ENCODE data around the gene PHTF1. TPM values are rescaled to one million over a fixed set of nuclear protein-coding genes. Genes with fewer than 3 reads are reported as not detected.
"Not testable (repeated sequence)": the region's sequence is repeated elsewhere in the genome, so short reads cannot be mapped to it uniquely, and the experiment has no call there.

Gene PHTF1
- polyA plus RNA-seq, 4 donors, result 23.3 to 24.8 (median 23.9) TPM

- DNase-seq (ENCODE audit: low read depth in 4 of 4, low spot score in 3 of 4), result no peak
Observed at GRCh38 chr1:113742515-113742914, 16.8 kb downstream of the PHTF1 start.

- no peak for DNase-seq (ENCODE audit: low read depth in 4 of 4, low spot score in 3 of 4)
Observed at GRCh38 chr1:113734357-113735055, 24.8 kb downstream of the PHTF1 start.

GRCh38 chr1:113732802-113733201 lies 26.5 kb downstream of the PHTF1 start:
- no peak for DNase-seq (ENCODE audit: low read depth in 4 of 4, low spot score in 3 of 4)

- no peak for DNase-seq (ENCODE audit: low read depth in 4 of 4, low spot score in 3 of 4)
Observed at GRCh38 chr1:113721010-113721409, 38.3 kb downstream of the PHTF1 start.

GRCh38 chr1:113718621-113719020 lies 40.7 kb downstream of the PHTF1 start:
- DNase-seq (ENCODE audit: low read depth in 4 of 4, low spot score in 3 of 4), result not testable (repeated sequence)

GRCh38 chr1:113717506-113717905 lies 41.8 kb downstream of the PHTF1 start:
- DNase-seq (ENCODE audit: low read depth in 4 of 4, low spot score in 3 of 4), result not testable (repeated sequence)

- no peak for DNase-seq (ENCODE audit: low read depth in 4 of 4, low spot score in 3 of 4)
Observed at GRCh38 chr1:113714606-113715269, 44.5 kb downstream of the PHTF1 start.

- DNase-seq (ENCODE audit: low read depth in 4 of 4, low spot score in 3 of 4), result no peak
Observed at GRCh38 chr1:113701429-113701828, 57.9 kb downstream of the PHTF1 start.

- no peak for DNase-seq (ENCODE audit: low read depth in 4 of 4, low spot score in 3 of 4)
Observed at GRCh38 chr1:113694910-113695309, 64.4 kb downstream of the PHTF1 start.

GRCh38 chr1:113692824-113693431 lies 66.4 kb downstream of the PHTF1 start:
- no peak for DNase-seq (ENCODE audit: low read depth in 4 of 4, low spot score in 3 of 4)

- no peak for DNase-seq (ENCODE audit: low read depth in 4 of 4, low spot score in 3 of 4)
Observed at GRCh38 chr1:113692342-113692741, 66.9 kb downstream of the PHTF1 start.

GRCh38 chr1:113691184-113691583 lies 68.1 kb downstream of the PHTF1 start:
- DNase-seq (ENCODE audit: low read depth in 4 of 4, low spot score in 3 of 4), result no peak

- DNase-seq (ENCODE audit: low read depth in 4 of 4, low spot score in 3 of 4), result no peak
Observed at GRCh38 chr1:113686891-113687618, 72.2 kb downstream of the PHTF1 start.

- no peak for DNase-seq (ENCODE audit: low read depth in 4 of 4, low spot score in 3 of 4)
Observed at GRCh38 chr1:113684153-113684541, 75.1 kb downstream of the PHTF1 start.

- no peak for DNase-seq (ENCODE audit: low read depth in 4 of 4, low spot score in 3 of 4)
Observed at GRCh38 chr1:113683384-113684152, 75.7 kb downstream of the PHTF1 start.

GRCh38 chr1:113681596-113682337 lies 77.5 kb downstream of the PHTF1 start:
- DNase-seq (ENCODE audit: low read depth in 4 of 4, low spot score in 3 of 4), result no peak

- DNase-seq (ENCODE audit: low read depth in 4 of 4, low spot score in 3 of 4), result no peak
Observed at GRCh38 chr1:113678159-113678469, 81.2 kb downstream of the PHTF1 start.

- DNase-seq (ENCODE audit: low read depth in 4 of 4, low spot score in 3 of 4), result peak; percentile 40 to 69 (median 54)
Observed at GRCh38 chr1:113677250-113678158, 81.8 kb downstream of the PHTF1 start.

- DNase-seq (ENCODE audit: low read depth in 4 of 4, low spot score in 3 of 4), result no peak
Observed at GRCh38 chr1:113676524-113676923, 82.8 kb downstream of the PHTF1 start.
